ENCODE results near the gene AUP1. TPM values are rescaled to one million over a fixed set of nuclear protein-coding genes. Genes with fewer than 3 reads are reported as not detected.
A peak's percentile ranks its signal among the peaks of the same experiment; 100 is the strongest.

AUP1 gene
- total RNA-seq, 1 experiment from 2014 or later: 150 TPM

- DNase-seq (ENCODE audit: low spot score): no peak
Measured at GRCh38 chr2:74556831-74557370, 27.4 kb upstream of the AUP1 start.

GRCh38 chr2:74556159-74556558, 26.7 kb upstream of the AUP1 start:
- no peak for DNase-seq (ENCODE audit: low spot score)

- DNase-seq (ENCODE audit: low spot score): no peak
Measured at GRCh38 chr2:74555610-74556103, 26.2 kb upstream of the AUP1 start.

- peak; percentile 41 for DNase-seq (ENCODE audit: low spot score)
Measured at GRCh38 chr2:74554820-74555531, 25.5 kb upstream of the AUP1 start.

- peak; percentile 75 for DNase-seq (ENCODE audit: low spot score)
Measured at GRCh38 chr2:74553892-74554819, 24.6 kb upstream of the AUP1 start, which contains the start of the genes DOK1 and LOXL3. DOK1 (plus strand) TSS chr2:74554720; CDS start chr2:74554755, 35 bp downstream. LOXL3 (minus strand) TSS chr2:74553942; CDS start chr2:74552634, 1,308 bp downstream.

DNA sequence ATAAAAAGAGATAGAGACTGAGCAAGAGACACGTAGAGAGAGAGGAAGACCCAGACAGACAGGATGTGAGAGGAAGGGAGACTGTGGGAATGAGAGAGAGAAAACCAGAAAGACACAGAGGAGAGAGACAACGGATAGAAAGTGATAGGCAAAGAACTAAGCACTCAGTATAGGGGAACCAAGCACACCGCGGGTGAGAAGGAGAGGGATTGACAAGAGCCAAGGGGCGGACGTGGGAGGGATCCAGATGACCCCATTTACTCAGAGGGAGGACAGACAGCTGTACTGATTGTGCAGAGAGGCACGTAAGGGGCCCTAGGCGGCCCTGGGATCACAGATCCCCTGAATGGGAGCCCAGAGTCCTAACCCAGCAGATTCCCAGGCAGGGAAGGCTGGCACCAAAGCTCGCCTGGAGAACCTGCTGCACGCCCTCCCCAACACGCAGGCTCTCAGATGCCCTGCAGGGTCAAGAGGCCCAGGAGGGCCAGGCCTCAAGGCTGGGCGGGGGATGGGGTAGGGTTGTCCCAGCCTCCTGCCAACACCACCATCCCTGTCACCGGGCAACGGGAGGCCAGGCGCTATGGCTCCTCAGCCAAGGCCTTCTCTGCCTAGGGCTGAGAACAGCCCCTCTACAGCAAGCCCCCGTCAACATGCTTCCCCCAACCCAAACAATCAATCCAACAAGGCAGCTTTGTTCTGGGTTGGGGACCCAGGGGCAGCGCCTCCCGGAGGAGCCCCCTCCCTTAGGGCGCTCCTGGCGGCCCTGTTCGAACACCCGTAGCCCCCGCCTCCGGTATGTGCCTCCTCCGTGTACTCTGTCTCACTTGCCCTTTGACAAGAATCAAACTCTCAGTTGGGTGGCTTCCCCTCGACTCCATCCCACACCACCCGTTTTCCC, 23.7 kb upstream of the AUP1 start:
- no peak for DNase-seq (ENCODE audit: low spot score)

GRCh38 chr2:74551942-74552913, 22.7 kb upstream of the AUP1 start:
- DNase-seq (ENCODE audit: low spot score): no peak

DNA sequence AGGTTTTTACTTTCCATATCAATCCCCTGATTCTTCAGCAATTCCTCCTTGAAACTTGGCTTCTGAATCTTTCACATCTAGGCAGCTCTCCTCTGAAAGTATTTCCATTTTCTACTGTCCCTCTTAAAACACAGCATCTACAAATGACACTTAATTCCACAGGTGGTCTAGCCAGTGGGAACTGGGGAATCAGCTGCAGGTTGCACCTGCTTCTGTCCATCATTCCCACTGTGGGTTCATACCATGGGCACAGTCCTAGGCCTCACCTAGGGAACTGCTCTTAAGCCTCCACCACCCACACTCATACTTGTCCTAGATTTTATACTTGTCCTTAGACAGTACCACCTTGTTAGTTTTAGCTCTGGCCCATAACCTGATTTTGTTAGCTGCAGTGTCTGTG, 22.0 kb upstream of the AUP1 start:
- DNase-seq (ENCODE audit: low spot score): no peak

GRCh38 chr2:74550231-74550630, 20.7 kb upstream of the AUP1 start:
- no peak for DNase-seq (ENCODE audit: low spot score)

- DNase-seq (ENCODE audit: low spot score): no peak
Measured at GRCh38 chr2:74548900-74549826, 19.7 kb upstream of the AUP1 start.

- DNase-seq (ENCODE audit: low spot score): no peak
Measured at GRCh38 chr2:74548285-74548899, 18.9 kb upstream of the AUP1 start.

GRCh38 chr2:74546004-74546403, 16.5 kb upstream of the AUP1 start:
- no peak for DNase-seq (ENCODE audit: low spot score)

DNA sequence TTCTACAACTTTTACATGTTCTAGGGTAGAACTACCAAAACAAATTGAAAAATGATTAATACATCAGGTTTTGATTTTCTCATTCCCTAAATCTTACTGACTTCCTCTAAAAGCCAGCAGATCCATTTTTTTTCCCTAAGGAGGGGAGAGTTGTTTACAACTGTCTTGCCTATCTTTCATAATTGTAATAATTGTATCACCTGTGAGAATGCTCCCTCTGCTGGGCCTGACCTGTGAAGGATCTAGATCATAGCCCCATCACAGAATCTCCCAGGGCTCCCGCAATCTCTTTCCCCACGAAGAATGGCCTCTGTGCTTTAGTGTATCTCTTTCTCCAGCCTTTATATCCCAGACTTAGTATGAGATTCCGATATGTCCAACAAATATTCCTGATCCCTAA, 15.1 kb upstream of the AUP1 start:
- no peak for DNase-seq (ENCODE audit: low spot score)

- DNase-seq (ENCODE audit: low spot score): no peak
Measured at GRCh38 chr2:74542978-74543377, 13.5 kb upstream of the AUP1 start.

GRCh38 chr2:74540291-74540690, 10.8 kb upstream of the AUP1 start:
- no peak for DNase-seq (ENCODE audit: low spot score)

DNA sequence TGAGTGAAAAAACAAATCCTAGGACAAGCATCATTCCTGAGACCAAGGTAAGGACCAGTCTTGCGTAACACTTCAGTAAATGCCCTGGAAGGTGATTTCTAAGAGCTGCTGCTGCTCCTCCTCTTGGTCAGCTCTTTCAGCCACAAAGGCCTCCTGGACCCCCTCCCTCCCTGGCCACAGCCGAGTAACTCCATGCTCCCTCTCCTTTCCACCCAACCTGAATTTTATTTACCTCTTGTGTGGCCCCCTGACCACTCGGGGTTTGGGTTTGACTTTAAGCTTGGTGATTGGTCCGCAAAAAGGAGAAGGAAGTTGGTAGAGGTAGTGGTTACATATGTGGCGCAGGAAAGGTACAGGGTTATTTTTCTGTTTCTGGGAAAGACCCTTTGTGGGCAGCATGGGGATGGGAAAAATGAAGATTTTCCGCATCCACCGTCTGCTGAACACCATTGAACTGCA, 9.4 kb upstream of the AUP1 start:
- no peak for DNase-seq (ENCODE audit: low spot score)

GRCh38 chr2:74537140-74537539, 7.6 kb upstream of the AUP1 start:
- no peak for DNase-seq (ENCODE audit: low spot score)

Data from A172 (cell line).